DMS153 (cell line): Measurements from ENCODE around the gene CCDC120.

Experiments
- DNase-seq: peaks from one replicate; lab custom pipeline; 2025; lab: John Stamatoyannopoulos, UW

The CCDC120 gene

GRCh38 chrX:49101629-49101984, 42.8 kb downstream of the CCDC120 start:
- no peak for DNase-seq

- DNase-seq, result no peak
Measured at GRCh38 chrX:49102190-49102589, 43.4 kb downstream of the CCDC120 start.

- no peak for DNase-seq
Measured at GRCh38 chrX:49103637-49104036, 44.8 kb downstream of the CCDC120 start.

- no peak for DNase-seq
Measured at GRCh38 chrX:49106296-49106695, 47.5 kb downstream of the CCDC120 start.

GRCh38 chrX:49106930-49107329, 48.1 kb downstream of the CCDC120 start:
- DNase-seq, result no peak

GRCh38 chrX:49108641-49109040, 49.8 kb downstream of the CCDC120 start:
- no peak for DNase-seq

- DNase-seq, result no peak
Measured at GRCh38 chrX:49110417-49110816, 51.6 kb downstream of the CCDC120 start.

- DNase-seq, result no peak
Measured at GRCh38 chrX:49111791-49112190, 53.0 kb downstream of the CCDC120 start.

- no peak for DNase-seq
Measured at GRCh38 chrX:49116076-49116475, 57.3 kb downstream of the CCDC120 start.

GRCh38 chrX:49116716-49117115, 57.9 kb downstream of the CCDC120 start:
- no peak for DNase-seq

- DNase-seq, result no peak
Measured at GRCh38 chrX:49117581-49117980, 58.8 kb downstream of the CCDC120 start.
